Vagina (tissue), 2 donors: ENCODE results near the gene NCCRP1.
A peak's percentile ranks its signal among the peaks of the same experiment; 100 is the strongest.

Experiments
- POLR2A ChIP-seq, 2 donors: fragments of 450-650 bp; IDR thresholded peaks; one replicate each; pipeline ENCODE4 v1.6.1; 2017; ENCODE audit warnings: antibody characterized with exemption in 2 of 2, mild to moderate bottlenecking in 2 of 2, moderate library complexity in 2 of 2
- TF ChIP-seq, protein P1 (sequence below), 3 experiments: fragments of 450-650 bp in 2 of 3; fragments of 200-600 bp in 1 of 3; sonication (generic) in 1 of 3; IDR thresholded peaks; one replicate each; pipeline ENCODE4 v1.5.1; 2017 to 2019; ENCODE audit warnings: antibody characterized with exemption in 3 of 3, mild to moderate bottlenecking in 2 of 3, moderate library complexity in 2 of 3

GRCh38 chr19:39212375-39212742 is 15.6 kb downstream of the NCCRP1 start:
- TF ChIP-seq, protein P1, sequence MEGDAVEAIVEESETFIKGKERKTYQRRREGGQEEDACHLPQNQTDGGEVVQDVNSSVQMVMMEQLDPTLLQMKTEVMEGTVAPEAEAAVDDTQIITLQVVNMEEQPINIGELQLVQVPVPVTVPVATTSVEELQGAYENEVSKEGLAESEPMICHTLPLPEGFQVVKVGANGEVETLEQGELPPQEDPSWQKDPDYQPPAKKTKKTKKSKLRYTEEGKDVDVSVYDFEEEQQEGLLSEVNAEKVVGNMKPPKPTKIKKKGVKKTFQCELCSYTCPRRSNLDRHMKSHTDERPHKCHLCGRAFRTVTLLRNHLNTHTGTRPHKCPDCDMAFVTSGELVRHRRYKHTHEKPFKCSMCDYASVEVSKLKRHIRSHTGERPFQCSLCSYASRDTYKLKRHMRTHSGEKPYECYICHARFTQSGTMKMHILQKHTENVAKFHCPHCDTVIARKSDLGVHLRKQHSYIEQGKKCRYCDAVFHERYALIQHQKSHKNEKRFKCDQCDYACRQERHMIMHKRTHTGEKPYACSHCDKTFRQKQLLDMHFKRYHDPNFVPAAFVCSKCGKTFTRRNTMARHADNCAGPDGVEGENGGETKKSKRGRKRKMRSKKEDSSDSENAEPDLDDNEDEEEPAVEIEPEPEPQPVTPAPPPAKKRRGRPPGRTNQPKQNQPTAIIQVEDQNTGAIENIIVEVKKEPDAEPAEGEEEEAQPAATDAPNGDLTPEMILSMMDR (IDR thresholded peaks at IDR 0.05) = peak in 1 of 3 experiments; percentile 11
- TF ChIP-seq POLR2A (IDR thresholded peaks at IDR 0.05) = no peak
